Testis (tissue), 3 donors: ENCODE results near the gene SH3GL2. TPM values are rescaled to one million over a fixed set of nuclear protein-coding genes. Genes with fewer than 3 reads are reported as not detected.

Experiments
- DNase-seq: peaks from one replicate; pipeline ENCODE4 v3.0.0-alpha.2; 2019
- H3K27ac ChIP-seq, 2 donors: fragments of 200-600 bp; sonication (generic); one replicate each; pipeline ENCODE4 v1.5.1; 2019
- H3K27me3 ChIP-seq: fragments of 200-600 bp; sonication (generic); one replicate; pipeline ENCODE4 v1.5.1; 2019
- H3K36me3 ChIP-seq: fragments of 200-600 bp; sonication (generic); one replicate; pipeline ENCODE4 v1.5.1; 2017; ENCODE audit warnings: low read depth; ENCODE audit errors: missing control alignments
- H3K4me1 ChIP-seq: fragments of 200-600 bp; sonication (generic); one replicate; pipeline ENCODE4 v1.5.1; 2019
- H3K4me3 ChIP-seq, 2 donors: fragments of 200-600 bp; sonication (generic); one replicate each; pipeline ENCODE4 v1.5.1; 2017 to 2019
- H3K9me3 ChIP-seq: fragments of 200-600 bp; sonication (generic); one replicate; pipeline ENCODE4 v1.5.1; 2017
- CTCF ChIP-seq, 3 experiments: fragments of 450-650 bp in 2 of 3; fragments of 200-600 bp in 1 of 3; sonication (generic) in 1 of 3; IDR thresholded peaks; one replicate each; pipeline ENCODE4 v1.5.1; 2016 to 2019; ENCODE audit warnings: antibody characterized with exemption in 3 of 3, mild to moderate bottlenecking in 2 of 3, moderate library complexity in 1 of 3
- POLR2A ChIP-seq: fragments of 450-650 bp; IDR thresholded peaks from one replicate; pipeline ENCODE4 v1.6.1; 2017; ENCODE audit warnings: antibody characterized with exemption, mild to moderate bottlenecking, moderate library complexity
- WGBS, 2 donors: methylation state at CpG; one replicate each; pipeline ENCODE4 v1.1.5; 2018; 5-methylcytosine and 5-hydroxymethylcytosine counted together
- intact Hi-C: fragments of 100-400 bp; cut with DNase I; formaldehyde crosslinking; loops from one replicate; pipeline ENCODE4 v1.15.1; 2023; ENCODE audit warnings: low total_unique reads
- polyA plus RNA-seq: library from polyadenylated mRNA; stranded (reverse); fragments of 350-450 nt; fragmentation: Illumina TruSeq; extraction: RNeasy Lipid Tissue Mini Kit (QIAGEN cat#74804); gene quantifications from one replicate; pipeline ENCODE4 v1.2.3, GENCODE V29; 2014; ENCODE audit warnings: low read depth, low replicate concordance; ENCODE audit not compliant: insufficient read depth
- total RNA-seq, 2 donors: library from RNA; depleted of rRNA; stranded (reverse); fragments of >200 nt; gene quantifications; one replicate each; pipeline ENCODE4 v1.2.3, GENCODE V29; 2016

Gene SH3GL2
- total and polyA plus RNA-seq, 3 donors from 2014 or later: 9.6 to 15.2 (median 10.7) TPM

GRCh38 chr9:17688834-17689233 lies 110.0 kb downstream of the SH3GL2 start:
- Histone ChIP-seq H3K4me1 (no peaks in the 10 kb centered on the region), H3K27me3 (no peaks in the 10 kb centered on the region), H3K4me3 (no peak overlapping the region), H3K9me3 (no peaks in the 10 kb centered on the region), H3K27ac (no peak overlapping the region), H3K36me3 (no peaks in the 10 kb centered on the region)
- DNase-seq: no peak
- intact Hi-C loops: no loop called here
- WGBS, 2 donors: 84 to 92% methylated on average over 1 of the region's 1 CpG
- no peak for TF ChIP-seq POLR2A
- no peak for TF ChIP-seq CTCF (IDR thresholded peaks at IDR 0.05)

GRCh38 chr9:17694336-17694735 lies 115.5 kb downstream of the SH3GL2 start:
- TF ChIP-seq POLR2A: no peak
- TF ChIP-seq CTCF (IDR thresholded peaks at IDR 0.05): no peak
- Histone ChIP-seq H3K36me3 (no peaks in the 10 kb centered on the region), H3K27me3 (no peaks in the 10 kb centered on the region), H3K27ac (no peak overlapping the region), H3K9me3 (no peaks in the 10 kb centered on the region), H3K4me1 (no peaks in the 10 kb centered on the region), H3K4me3 (no peak overlapping the region)
- intact Hi-C loops: no loop called here
- DNase-seq: no peak
- WGBS, 2 donors: 89 to 93% methylated on average over 2 of the region's 2 CpGs

GRCh38 chr9:17695482-17695881 lies 116.6 kb downstream of the SH3GL2 start:
- Histone ChIP-seq H3K4me3 (no peak overlapping the region), H3K36me3 (no peaks in the 10 kb centered on the region), H3K4me1 (no peaks in the 10 kb centered on the region), H3K27me3 (no peaks in the 10 kb centered on the region), H3K9me3 (no peaks in the 10 kb centered on the region), H3K27ac (no peak overlapping the region)
- intact Hi-C loops: no loop called here
- 58 to 65% methylated on average over 3 of the region's 3 CpGs for WGBS, 2 donors
- no peak for DNase-seq
- TF ChIP-seq POLR2A: no peak
- no peak for TF ChIP-seq CTCF (IDR thresholded peaks at IDR 0.05)

GRCh38 chr9:17699615-17700330 lies 120.9 kb downstream of the SH3GL2 start:
- no peaks in the 10 kb centered on the region for H3K4me1 ChIP-seq
- no peak for DNase-seq
- TF ChIP-seq POLR2A (no peak), CTCF (IDR thresholded peaks at IDR 0.05) (no peak)
- no peak overlapping the region for H3K4me3 ChIP-seq
- no peaks in the 10 kb centered on the region for H3K27me3 ChIP-seq
- H3K27ac ChIP-seq: no peak overlapping the region
- no peaks in the 10 kb centered on the region for H3K36me3 ChIP-seq
- intact Hi-C loops: no loop called here
- 87 to 94% methylated on average over 3 of the region's 3 CpGs for WGBS, 2 donors
- H3K9me3 ChIP-seq: no peaks in the 10 kb centered on the region

GRCh38 chr9:17706347-17706746 lies 127.5 kb downstream of the SH3GL2 start:
- Histone ChIP-seq H3K9me3 (no peaks in the 10 kb centered on the region), H3K36me3 (no peaks in the 10 kb centered on the region), H3K27ac (no peak overlapping the region), H3K4me1 (no peaks in the 10 kb centered on the region), H3K4me3 (no peak overlapping the region), H3K27me3 (no peaks in the 10 kb centered on the region)
- TF ChIP-seq CTCF (IDR thresholded peaks at IDR 0.05) (no peak), POLR2A (no peak)
- WGBS, 2 donors: 54 to 65% methylated on average over 2 of the region's 2 CpGs
- DNase-seq: no peak
- intact Hi-C loops: no loop called here
